ENCODE data around the gene MBD3. TPM values are rescaled to one million over a fixed set of nuclear protein-coding genes. Genes with fewer than 3 reads are reported as not detected.
A peak's percentile ranks its signal among the peaks of the same experiment; 100 is the strongest.

MBD3 gene
- total RNA-seq, 1 donor from 2014 or later, result 106 TPM

- Mint-ChIP-seq H3K27ac (ENCODE audit: unreplicated experiment) (peak overlapping the region; percentile 59), H3K9me3 (ENCODE audit: unreplicated experiment) (peaks cover 12% of the 10 kb centered on the region), H3K36me3 (ENCODE audit: unreplicated experiment) (no peaks in the 10 kb centered on the region), H3K4me1 (ENCODE audit: low read depth, unreplicated experiment) (peaks cover 4% of the 10 kb centered on the region), H3K27me3 (ENCODE audit: unreplicated experiment) (peaks cover 5% of the 10 kb centered on the region), H3K4me3 (ENCODE audit: unreplicated experiment) (no peak overlapping the region)
- peak; percentile 71 for TF ChIP-seq CTCF (IDR thresholded peaks at IDR 0.05; ENCODE audit: partially characterized antibody, unreplicated experiment)
- DNase-seq, result peak; percentile 83
These were observed 31.8 kb upstream of the MBD3 start for GRCh38 chr19:1624458-1624857.

GRCh38 chr19:1622541-1622940, 29.9 kb upstream of the MBD3 start:
- Mint-ChIP-seq H3K27me3 (ENCODE audit: unreplicated experiment) (peaks cover 10% of the 10 kb centered on the region), H3K4me3 (ENCODE audit: unreplicated experiment) (peak overlapping the region; percentile 34), H3K4me1 (ENCODE audit: low read depth, unreplicated experiment) (peaks cover 4% of the 10 kb centered on the region), H3K9me3 (ENCODE audit: unreplicated experiment) (peaks cover 14% of the 10 kb centered on the region), H3K27ac (ENCODE audit: unreplicated experiment) (peak overlapping the region; percentile 85), H3K36me3 (ENCODE audit: unreplicated experiment) (no peaks in the 10 kb centered on the region)
- no peak for DNase-seq
- TF ChIP-seq CTCF (IDR thresholded peaks at IDR 0.05; ENCODE audit: partially characterized antibody, unreplicated experiment), result no peak

GRCh38 chr19:1622007-1622406, 29.3 kb upstream of the MBD3 start:
- no peaks in the 10 kb centered on the region for H3K36me3 Mint-ChIP-seq (ENCODE audit: unreplicated experiment)
- DNase-seq, result no peak

GRCh38 chr19:1621574-1621973, 28.9 kb upstream of the MBD3 start:
- Mint-ChIP-seq H3K27me3 (ENCODE audit: unreplicated experiment) (peaks cover 12% of the 10 kb centered on the region), H3K4me3 (ENCODE audit: unreplicated experiment) (no peak overlapping the region), H3K4me1 (ENCODE audit: low read depth, unreplicated experiment) (peaks cover 4% of the 10 kb centered on the region), H3K36me3 (ENCODE audit: unreplicated experiment) (no peaks in the 10 kb centered on the region), H3K27ac (ENCODE audit: unreplicated experiment) (no peak overlapping the region), H3K9me3 (ENCODE audit: unreplicated experiment) (peaks cover 16% of the 10 kb centered on the region)
- no peak for TF ChIP-seq CTCF (IDR thresholded peaks at IDR 0.05; ENCODE audit: partially characterized antibody, unreplicated experiment)
- no peak for DNase-seq

More at GRCh38 chr19:1622007-1622406, 29.3 kb upstream of the MBD3 start:
- peaks cover 10% of the 10 kb centered on the region for H3K27me3 Mint-ChIP-seq (ENCODE audit: unreplicated experiment)
- no peak overlapping the region for H3K27ac Mint-ChIP-seq (ENCODE audit: unreplicated experiment)
- H3K4me1 Mint-ChIP-seq (ENCODE audit: low read depth, unreplicated experiment), result peaks cover 4% of the 10 kb centered on the region
- no peak overlapping the region for H3K4me3 Mint-ChIP-seq (ENCODE audit: unreplicated experiment)
- H3K9me3 Mint-ChIP-seq (ENCODE audit: unreplicated experiment), result peaks cover 14% of the 10 kb centered on the region
- TF ChIP-seq CTCF (IDR thresholded peaks at IDR 0.05; ENCODE audit: partially characterized antibody, unreplicated experiment), result no peak

GRCh38 chr19:1621021-1621420, 28.4 kb upstream of the MBD3 start:
- no peak overlapping the region for H3K27ac Mint-ChIP-seq (ENCODE audit: unreplicated experiment)
- H3K9me3 Mint-ChIP-seq (ENCODE audit: unreplicated experiment), result peaks cover 17% of the 10 kb centered on the region
- no peaks in the 10 kb centered on the region for H3K36me3 Mint-ChIP-seq (ENCODE audit: unreplicated experiment)

More at GRCh38 chr19:1621021-1621420, 28.4 kb upstream of the MBD3 start:
- Mint-ChIP-seq H3K27me3 (ENCODE audit: unreplicated experiment) (peaks cover 12% of the 10 kb centered on the region), H3K4me3 (ENCODE audit: unreplicated experiment) (no peak overlapping the region), H3K4me1 (ENCODE audit: low read depth, unreplicated experiment) (peaks cover 4% of the 10 kb centered on the region)
- TF ChIP-seq CTCF (IDR thresholded peaks at IDR 0.05; ENCODE audit: partially characterized antibody, unreplicated experiment), result no peak
- DNase-seq, result no peak

Data from glutamatergic neuron (in vitro differentiated cells).